Astrocyte (in vitro differentiated cells and primary cell): ENCODE data around the gene DCLK1. TPM values are rescaled to one million over a fixed set of nuclear protein-coding genes. Genes with fewer than 3 reads are reported as not detected.

Experiments
- DNase-seq: peaks from one replicate; pipeline ENCODE4 v3.0.0-alpha.2; 2010; ENCODE audit warnings: low read depth
- FAIRE-seq: peaks from 2 replicates; lab custom pipeline; 2011; peaks lifted over from hg19 to GRCh38; lab: Jason Lieb, UNC
- H2AFZ ChIP-seq: 2 replicates; pipeline ENCODE4 v1.6.0; 2012; ENCODE audit warnings: low read depth, low read length, inconsistent platforms
- H3K27ac ChIP-seq: 2 replicates; pipeline ENCODE4 v1.5.1; 2011; ENCODE audit warnings: low read depth, low read length, inconsistent platforms
- H3K27me3 ChIP-seq: 2 replicates; pipeline ENCODE4 v1.6.0; 2011; ENCODE audit warnings: low read length, inconsistent platforms; ENCODE audit not compliant: insufficient read depth
- H3K36me3 ChIP-seq: 2 replicates; pipeline ENCODE4 v1.5.1; 2011; ENCODE audit warnings: low read length, inconsistent platforms; ENCODE audit not compliant: insufficient read depth
- H3K4me1 ChIP-seq: 2 replicates; pipeline ENCODE4 v1.5.1; 2011; ENCODE audit warnings: low read length, inconsistent platforms; ENCODE audit not compliant: insufficient read depth
- H3K4me2 ChIP-seq: 2 replicates; pipeline ENCODE4 v1.6.0; 2012; ENCODE audit warnings: low read length, inconsistent platforms
- H3K4me3 ChIP-seq: 2 replicates; pipeline ENCODE4 v1.5.1; 2011; ENCODE audit warnings: low read depth, mild to moderate bottlenecking, low read length, inconsistent platforms; ENCODE audit not compliant: insufficient read depth
- H3K79me2 ChIP-seq: 2 replicates; pipeline ENCODE4 v1.6.0; 2012; ENCODE audit warnings: mild to moderate bottlenecking, low read length, inconsistent platforms; ENCODE audit not compliant: insufficient read depth
- H3K9ac ChIP-seq: 2 replicates; pipeline ENCODE4 v1.6.0; 2012; ENCODE audit warnings: mild to moderate bottlenecking, low read length, inconsistent platforms
- H3K9me3 ChIP-seq: 2 replicates; pipeline ENCODE4 v1.5.1; 2012; ENCODE audit warnings: low read depth, mild to moderate bottlenecking, low read length, inconsistent platforms; ENCODE audit not compliant: insufficient read depth
- H4K20me1 ChIP-seq: 2 replicates; pipeline ENCODE4 v1.6.0; 2012; ENCODE audit warnings: low read length, inconsistent platforms; ENCODE audit not compliant: insufficient read depth
- H3K27ac Mint-ChIP-seq: one replicate; pipeline ENCODE4 v1.8.0; 2021; ENCODE audit warnings: mild to moderate bottlenecking, mixed read lengths; ENCODE audit not compliant: unreplicated experiment
- H3K27me3 Mint-ChIP-seq: one replicate; pipeline ENCODE4 v1.8.0; 2021; ENCODE audit warnings: low read depth, mixed read lengths; ENCODE audit not compliant: unreplicated experiment
- H3K36me3 Mint-ChIP-seq: one replicate; pipeline ENCODE4 v1.8.0; 2021; ENCODE audit warnings: low read depth, mixed read lengths; ENCODE audit not compliant: unreplicated experiment
- H3K4me1 Mint-ChIP-seq: one replicate; pipeline ENCODE4 v1.8.0; 2021; ENCODE audit warnings: low read depth, mixed read lengths; ENCODE audit not compliant: unreplicated experiment
- H3K4me3 Mint-ChIP-seq: one replicate; pipeline ENCODE4 v1.8.0; 2021; ENCODE audit warnings: mild to moderate bottlenecking, moderate library complexity, mixed read lengths; ENCODE audit not compliant: unreplicated experiment
- H3K9me3 Mint-ChIP-seq: one replicate; pipeline ENCODE4 v1.8.0; 2021; ENCODE audit warnings: mild to moderate bottlenecking, mixed read lengths; ENCODE audit not compliant: unreplicated experiment
- EZH2 ChIP-seq: IDR thresholded peaks from 2 replicates; pipeline ENCODE4 v1.6.1; 2012; ENCODE audit warnings: mild to moderate bottlenecking, low read length, inconsistent platforms; ENCODE audit not compliant: insufficient read depth
- total RNA-seq: library from RNA; stranded (reverse); gene quantifications from 2 replicates; pipeline ENCODE4 v1.2.1, GENCODE V29; 2021
- TF ChIP-seq, protein P1 (sequence below): IDR thresholded peaks from 2 replicates; pipeline ENCODE4 v1.5.1; 2011; ENCODE audit warnings: low read depth, mild to moderate bottlenecking, inconsistent platforms, low read length, moderate library complexity; ENCODE audit not compliant: insufficient read depth

Gene DCLK1
- total RNA-seq, 1 donor from 2014 or later = 4.9 TPM

DNA sequence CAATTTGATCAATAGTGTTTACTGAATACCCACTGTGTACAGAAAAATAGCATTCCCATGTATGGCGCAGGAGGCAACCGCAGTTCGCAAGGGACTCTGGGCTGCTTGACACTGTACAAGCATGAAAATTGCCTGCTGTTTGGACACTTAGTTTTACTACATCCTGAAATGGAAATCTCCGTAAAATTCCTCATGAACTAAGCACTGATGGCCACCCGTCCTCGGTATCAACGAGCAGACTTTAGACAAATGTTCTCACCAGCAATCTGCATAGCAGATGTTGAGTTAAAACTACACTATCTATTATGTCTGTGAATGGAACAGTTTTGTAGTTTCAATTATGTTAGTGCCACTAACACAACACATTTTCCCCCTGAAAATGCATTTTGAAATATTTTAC, 294.7 kb downstream of the DCLK1 start:
- FAIRE-seq (peak; percentile 39), DNase-seq (no peak)
- Histone ChIP-seq H3K27me3 (no peaks in the 10 kb centered on the region), H3K4me1 (peaks cover 20% of the 10 kb centered on the region), H3K4me3 (no peak overlapping the region), H3K79me2 (no peaks in the 10 kb centered on the region), H4K20me1 (no peaks in the 10 kb centered on the region), H3K4me2 (no peak overlapping the region), H2AFZ (no peak overlapping the region), H3K36me3 (no peaks in the 10 kb centered on the region), H3K9me3 (no peaks in the 10 kb centered on the region), H3K27ac (no peak overlapping the region), H3K9ac (no peak overlapping the region)
- TF ChIP-seq, protein P1, sequence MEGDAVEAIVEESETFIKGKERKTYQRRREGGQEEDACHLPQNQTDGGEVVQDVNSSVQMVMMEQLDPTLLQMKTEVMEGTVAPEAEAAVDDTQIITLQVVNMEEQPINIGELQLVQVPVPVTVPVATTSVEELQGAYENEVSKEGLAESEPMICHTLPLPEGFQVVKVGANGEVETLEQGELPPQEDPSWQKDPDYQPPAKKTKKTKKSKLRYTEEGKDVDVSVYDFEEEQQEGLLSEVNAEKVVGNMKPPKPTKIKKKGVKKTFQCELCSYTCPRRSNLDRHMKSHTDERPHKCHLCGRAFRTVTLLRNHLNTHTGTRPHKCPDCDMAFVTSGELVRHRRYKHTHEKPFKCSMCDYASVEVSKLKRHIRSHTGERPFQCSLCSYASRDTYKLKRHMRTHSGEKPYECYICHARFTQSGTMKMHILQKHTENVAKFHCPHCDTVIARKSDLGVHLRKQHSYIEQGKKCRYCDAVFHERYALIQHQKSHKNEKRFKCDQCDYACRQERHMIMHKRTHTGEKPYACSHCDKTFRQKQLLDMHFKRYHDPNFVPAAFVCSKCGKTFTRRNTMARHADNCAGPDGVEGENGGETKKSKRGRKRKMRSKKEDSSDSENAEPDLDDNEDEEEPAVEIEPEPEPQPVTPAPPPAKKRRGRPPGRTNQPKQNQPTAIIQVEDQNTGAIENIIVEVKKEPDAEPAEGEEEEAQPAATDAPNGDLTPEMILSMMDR = no peak
- TF ChIP-seq EZH2 = no peak
- Mint-ChIP-seq H3K4me1 (peaks cover 27% of the 10 kb centered on the region), H3K4me3 (no peak overlapping the region), H3K9me3 (no peaks in the 10 kb centered on the region), H3K36me3 (no peaks in the 10 kb centered on the region), H3K27me3 (no peaks in the 10 kb centered on the region), H3K27ac (no peak overlapping the region)

DNA sequence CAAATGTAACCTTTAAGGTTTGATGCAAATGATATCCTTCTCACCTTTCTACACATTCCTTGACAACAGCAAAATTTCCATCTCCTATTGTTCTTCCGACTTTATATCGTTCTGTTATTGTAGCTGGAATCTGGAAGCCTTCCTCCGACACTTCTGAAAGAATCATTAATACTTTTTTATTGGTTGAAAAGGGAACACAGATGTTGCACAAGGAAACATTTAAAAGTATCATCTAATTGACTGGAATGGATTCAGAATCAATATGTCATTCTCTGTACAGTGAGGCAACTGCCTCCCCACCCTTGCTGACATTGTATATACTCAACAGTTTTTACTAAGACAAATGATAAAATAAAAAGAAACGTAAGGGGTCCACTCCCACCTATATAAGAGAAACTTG, 295.2 kb downstream of the DCLK1 start:
- Histone ChIP-seq H3K4me3 (no peak overlapping the region), H3K9me3 (no peaks in the 10 kb centered on the region), H3K36me3 (no peaks in the 10 kb centered on the region), H3K27me3 (no peaks in the 10 kb centered on the region), H4K20me1 (no peaks in the 10 kb centered on the region), H3K4me2 (no peak overlapping the region), H3K4me1 (peaks cover 20% of the 10 kb centered on the region), H3K27ac (no peak overlapping the region), H3K79me2 (no peaks in the 10 kb centered on the region), H3K9ac (no peak overlapping the region), H2AFZ (no peak overlapping the region)
- no peak for DNase-seq
- TF ChIP-seq EZH2 = no peak
- TF ChIP-seq, protein P1 = no peak
- FAIRE-seq = no peak
- Mint-ChIP-seq H3K36me3 (no peaks in the 10 kb centered on the region), H3K4me3 (no peak overlapping the region), H3K9me3 (no peaks in the 10 kb centered on the region), H3K27me3 (no peaks in the 10 kb centered on the region), H3K4me1 (peaks cover 27% of the 10 kb centered on the region), H3K27ac (no peak overlapping the region)

DNA sequence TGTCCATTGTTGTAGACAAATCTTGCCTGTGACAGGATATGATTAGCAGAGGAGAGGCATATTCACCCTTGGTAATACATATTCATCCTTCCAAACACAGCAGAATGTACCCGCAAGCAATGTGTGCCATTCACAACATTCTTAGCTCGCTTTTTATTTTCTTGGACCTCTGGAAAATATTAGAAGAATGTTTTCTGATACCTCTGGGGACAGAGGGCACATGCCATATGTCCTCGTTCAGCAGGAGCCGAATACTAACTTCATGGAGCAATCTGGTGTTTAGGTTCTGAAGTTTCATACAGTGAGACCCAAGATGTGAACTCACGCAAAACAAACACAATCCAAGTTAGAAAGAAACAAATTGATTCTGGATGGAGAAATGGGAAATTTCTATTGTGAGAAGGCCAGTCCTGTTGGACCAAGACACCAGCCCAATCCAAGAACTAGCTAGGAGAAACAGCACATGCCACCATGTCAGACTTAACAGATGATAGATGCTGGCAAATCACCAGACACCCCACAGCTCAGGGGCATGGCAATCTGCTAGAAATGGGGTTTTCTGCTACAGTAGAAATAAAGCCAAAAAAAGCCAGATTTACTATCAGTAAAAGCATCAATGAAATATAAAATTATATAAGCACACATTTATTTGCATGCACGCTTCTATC, 297.4 kb downstream of the DCLK1 start:
- FAIRE-seq = no peak
- DNase-seq = no peak
- no peaks in the 10 kb centered on the region for H4K20me1 ChIP-seq
- H3K4me1 ChIP-seq = peaks cover 10% of the 10 kb centered on the region
- no peak overlapping the region for H3K4me3 Mint-ChIP-seq
- H3K27ac Mint-ChIP-seq = no peak overlapping the region
- peak overlapping the region; percentile 15 for H2AFZ ChIP-seq
- no peak overlapping the region for H3K4me3 ChIP-seq
- TF ChIP-seq, protein P1 = no peak
- no peak for TF ChIP-seq EZH2
- H3K4me1 Mint-ChIP-seq = peaks cover 15% of the 10 kb centered on the region
- H3K27me3 Mint-ChIP-seq = no peaks in the 10 kb centered on the region
- no peaks in the 10 kb centered on the region for H3K36me3 ChIP-seq
- no peaks in the 10 kb centered on the region for H3K9me3 ChIP-seq
- H3K27me3 ChIP-seq = no peaks in the 10 kb centered on the region
- H3K36me3 Mint-ChIP-seq = no peaks in the 10 kb centered on the region
- no peak overlapping the region for H3K27ac ChIP-seq
- no peak overlapping the region for H3K9ac ChIP-seq
- H3K9me3 Mint-ChIP-seq = no peaks in the 10 kb centered on the region
- H3K4me2 ChIP-seq = no peak overlapping the region
- H3K79me2 ChIP-seq = no peaks in the 10 kb centered on the region
